ENCODE measurements around the gene MYO15B.

GRCh38 chr17:75619506-75620431, 32.2 kb downstream of the MYO15B start:
- TF ChIP-seq GATA2 (IDR thresholded peaks at IDR 0.05; ENCODE audit: low read depth, low read length) (no peak), GATA3 (IDR thresholded peaks at IDR 0.05; ENCODE audit: low read depth, low read length) (no peak)

All from SH-SY5Y (cell line).